OCI-LY1 (cell line): Measurements from ENCODE around the gene CNTN2.

Experiments
- H2AFZ ChIP-seq: fragments of 200-600 bp; sonication (generic), shearing (Covaris generic); 2 replicates; pipeline ENCODE4 v1.6.0; 2014; ENCODE audit warnings: antibody characterized with exemption, mild to moderate bottlenecking, low read length
- H3F3A ChIP-seq: fragments of 200-600 bp; sonication (generic), shearing (Covaris generic); 2 replicates; pipeline ENCODE4 v1.6.0; 2014; ENCODE audit warnings: mild to moderate bottlenecking, antibody characterized with exemption, low read length, moderate library complexity; ENCODE audit not compliant: insufficient read depth
- H3K27ac ChIP-seq: fragments of 200-600 bp; sonication (generic); 2 replicates; pipeline ENCODE4 v1.5.1; 2014; ENCODE audit warnings: low read length, mixed run types, mild to moderate bottlenecking, low read depth; ENCODE audit not compliant: poor library complexity, severe bottlenecking
- H3K27me3 ChIP-seq: fragments of 200-600 bp; sonication (generic); 2 replicates; pipeline ENCODE4 v1.6.0; 2014; ENCODE audit warnings: antibody characterized with exemption, mild to moderate bottlenecking, low read length, moderate library complexity; ENCODE audit not compliant: insufficient read depth
- H3K36me3 ChIP-seq: fragments of 200-600 bp; sonication (generic); 2 replicates; pipeline ENCODE4 v1.6.1; 2014; ENCODE audit warnings: mild to moderate bottlenecking, antibody characterized with exemption, low read length, moderate library complexity, mixed read lengths; ENCODE audit not compliant: insufficient read depth
- H3K4me1 ChIP-seq: fragments of 200-600 bp; sonication (generic); 2 replicates; pipeline ENCODE4 v1.5.1; 2014; ENCODE audit warnings: mild to moderate bottlenecking, low read length, moderate library complexity; ENCODE audit not compliant: insufficient read depth, severe bottlenecking
- H3K4me2 ChIP-seq: fragments of 200-600 bp; sonication (generic), shearing (Covaris generic); 2 replicates; pipeline ENCODE4 v1.6.1; 2014; ENCODE audit warnings: low read length
- H3K4me3 ChIP-seq: fragments of 200-600 bp; sonication (generic); 2 replicates; pipeline ENCODE4 v1.5.1; 2014; ENCODE audit warnings: low read length, low read depth, mild to moderate bottlenecking, mixed read lengths; ENCODE audit not compliant: poor library complexity, severe bottlenecking
- H3K79me2 ChIP-seq: fragments of 200-600 bp; shearing (Covaris generic); 2 replicates; pipeline ENCODE4 v1.6.1; 2016; ENCODE audit warnings: mixed run types, low read length, mixed read lengths; ENCODE audit not compliant: insufficient read depth
- H3K9ac ChIP-seq: fragments of 200-600 bp; sonication (generic), shearing (Covaris generic); 2 replicates; pipeline ENCODE4 v1.6.1; 2014; ENCODE audit warnings: mild to moderate bottlenecking, low read length, mixed read lengths
- H3K9me2 ChIP-seq: fragments of 200-600 bp; sonication (generic), shearing (Covaris generic); 2 replicates; pipeline ENCODE4 v1.6.1; 2014; ENCODE audit warnings: low read depth, mild to moderate bottlenecking, low read length, mixed read lengths
- H3K9me3 ChIP-seq: fragments of 200-600 bp; shearing (Covaris generic); 2 replicates; pipeline ENCODE4 v1.6.1; 2014; ENCODE audit warnings: low read length, mixed read lengths
- H4K20me1 ChIP-seq: fragments of 200-600 bp; sonication (generic), shearing (Covaris generic); 2 replicates; pipeline ENCODE4 v1.6.0; 2016; ENCODE audit warnings: mild to moderate bottlenecking, low read length; ENCODE audit not compliant: insufficient read depth
- CTCF ChIP-seq: fragments of 200-600 bp; sonication (generic), shearing (Covaris generic); IDR thresholded peaks from 2 replicates; pipeline ENCODE4 v1.5.1; 2017; ENCODE audit warnings: mild to moderate bottlenecking, antibody characterized with exemption, low read length, moderate library complexity, mixed read lengths
- EZH2 ChIP-seq: fragments of 200-600 bp; sonication (generic), shearing (Covaris generic); IDR thresholded peaks from 2 replicates; pipeline ENCODE4 v1.8.0; 2017; ENCODE audit warnings: borderline replicate concordance, mixed run types, mild to moderate bottlenecking, antibody characterized with exemption, low read length, moderate library complexity, mixed read lengths

Gene CNTN2

GRCh38 chr1:205074513-205074912 is 31.5 kb downstream of the CNTN2 start:
- Histone ChIP-seq H3K9ac (no peak overlapping the region), H3K36me3 (no peaks in the 10 kb centered on the region), H3K9me2 (no peaks in the 10 kb centered on the region), H3K4me1 (no peaks in the 10 kb centered on the region), H3K79me2 (no peaks in the 10 kb centered on the region), H3K27ac (no peak overlapping the region), H3K4me2 (no peak overlapping the region), H3K9me3 (no peaks in the 10 kb centered on the region), H3K4me3 (no peak overlapping the region), H2AFZ (no peak overlapping the region), H3F3A (no peaks in the 10 kb centered on the region), H3K27me3 (no peaks in the 10 kb centered on the region), H4K20me1 (no peaks in the 10 kb centered on the region)
- TF ChIP-seq EZH2 (no peak), CTCF (no peak)

GRCh38 chr1:205075642-205076155 is 32.7 kb downstream of the CNTN2 start:
- Histone ChIP-seq H3K4me1 (no peaks in the 10 kb centered on the region), H3K4me3 (no peak overlapping the region), H3K79me2 (no peaks in the 10 kb centered on the region), H3K9ac (no peak overlapping the region), H3K9me2 (no peaks in the 10 kb centered on the region), H3K27ac (no peak overlapping the region), H4K20me1 (no peaks in the 10 kb centered on the region), H3K4me2 (no peak overlapping the region), H3K36me3 (no peaks in the 10 kb centered on the region), H2AFZ (no peak overlapping the region), H3K27me3 (no peaks in the 10 kb centered on the region), H3K9me3 (no peaks in the 10 kb centered on the region), H3F3A (no peaks in the 10 kb centered on the region)
- no peak for TF ChIP-seq EZH2
- TF ChIP-seq CTCF = no peak

GRCh38 chr1:205076245-205076761 is 33.3 kb downstream of the CNTN2 start:
- Histone ChIP-seq H3K27ac (no peak overlapping the region), H3F3A (no peaks in the 10 kb centered on the region), H2AFZ (no peak overlapping the region), H3K9ac (no peak overlapping the region), H4K20me1 (no peaks in the 10 kb centered on the region), H3K4me1 (no peaks in the 10 kb centered on the region), H3K36me3 (no peaks in the 10 kb centered on the region), H3K27me3 (no peaks in the 10 kb centered on the region), H3K79me2 (no peaks in the 10 kb centered on the region), H3K9me2 (no peaks in the 10 kb centered on the region), H3K9me3 (no peaks in the 10 kb centered on the region), H3K4me2 (no peak overlapping the region), H3K4me3 (no peak overlapping the region)
- TF ChIP-seq EZH2 = no peak

GRCh38 chr1:205077158-205077933 is 34.3 kb downstream of the CNTN2 start:
- Histone ChIP-seq H3F3A (no peaks in the 10 kb centered on the region), H3K79me2 (no peaks in the 10 kb centered on the region), H3K36me3 (0 out of 2 replicates have a peak, but pooled peaks cover 1% of the 10 kb centered on the region), H3K4me3 (no peak overlapping the region), H3K9me2 (no peaks in the 10 kb centered on the region), H3K9ac (no peak overlapping the region), H3K4me2 (no peak overlapping the region), H4K20me1 (no peaks in the 10 kb centered on the region), H3K27ac (no peak overlapping the region), H3K4me1 (no peaks in the 10 kb centered on the region), H2AFZ (no peak overlapping the region), H3K27me3 (no peaks in the 10 kb centered on the region), H3K9me3 (no peaks in the 10 kb centered on the region)
- TF ChIP-seq CTCF (no peak), EZH2 (no peak)
